ENCODE measurements around the gene MRPS6. TPM values are rescaled to one million over a fixed set of nuclear protein-coding genes. Genes with fewer than 3 reads are reported as not detected.

The MRPS6 gene
- total RNA-seq, 4 donors from 2014 or later = 23.9 to 65.8 (median 31.6) TPM

DNA sequence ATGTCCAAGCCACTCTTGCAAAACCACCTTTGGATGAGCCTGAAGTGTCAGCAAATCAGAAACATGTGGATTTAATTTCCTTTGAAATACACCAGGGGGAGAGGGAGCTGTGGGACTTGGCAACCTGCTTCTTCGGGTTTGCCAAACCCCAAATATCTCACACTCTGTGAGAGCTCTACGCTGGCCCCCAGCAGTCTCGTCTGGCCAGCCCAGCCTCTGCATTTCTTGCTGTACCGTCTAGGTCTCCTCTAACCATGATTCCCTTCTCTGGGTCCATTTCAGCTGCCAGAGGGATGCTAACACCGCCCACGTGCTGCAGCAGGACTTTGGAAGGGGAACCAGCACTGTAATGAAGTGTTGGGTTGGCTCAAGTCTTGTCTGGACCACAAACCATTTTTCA, 114.6 kb downstream of the MRPS6 start:
- WGBS, 2 donors = 41 to 67% methylated on average over 6 of the region's 6 CpGs
- intact Hi-C loops (cut with DNase I; ENCODE audit: low total_unique reads) = no loop called here
- DNase-seq (ENCODE audit: low spot score in 2 of 2) = peak in 1 of 2 donors; percentile 50
- no peak for TF ChIP-seq POLR2A (IDR thresholded peaks at IDR 0.05)
- TF ChIP-seq, protein P1, sequence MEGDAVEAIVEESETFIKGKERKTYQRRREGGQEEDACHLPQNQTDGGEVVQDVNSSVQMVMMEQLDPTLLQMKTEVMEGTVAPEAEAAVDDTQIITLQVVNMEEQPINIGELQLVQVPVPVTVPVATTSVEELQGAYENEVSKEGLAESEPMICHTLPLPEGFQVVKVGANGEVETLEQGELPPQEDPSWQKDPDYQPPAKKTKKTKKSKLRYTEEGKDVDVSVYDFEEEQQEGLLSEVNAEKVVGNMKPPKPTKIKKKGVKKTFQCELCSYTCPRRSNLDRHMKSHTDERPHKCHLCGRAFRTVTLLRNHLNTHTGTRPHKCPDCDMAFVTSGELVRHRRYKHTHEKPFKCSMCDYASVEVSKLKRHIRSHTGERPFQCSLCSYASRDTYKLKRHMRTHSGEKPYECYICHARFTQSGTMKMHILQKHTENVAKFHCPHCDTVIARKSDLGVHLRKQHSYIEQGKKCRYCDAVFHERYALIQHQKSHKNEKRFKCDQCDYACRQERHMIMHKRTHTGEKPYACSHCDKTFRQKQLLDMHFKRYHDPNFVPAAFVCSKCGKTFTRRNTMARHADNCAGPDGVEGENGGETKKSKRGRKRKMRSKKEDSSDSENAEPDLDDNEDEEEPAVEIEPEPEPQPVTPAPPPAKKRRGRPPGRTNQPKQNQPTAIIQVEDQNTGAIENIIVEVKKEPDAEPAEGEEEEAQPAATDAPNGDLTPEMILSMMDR (IDR thresholded peaks at IDR 0.05) = no peak
- no peak overlapping the region for H3K4me3 ChIP-seq (ENCODE audit: low read depth, poor library complexity, severe bottlenecking)

DNA sequence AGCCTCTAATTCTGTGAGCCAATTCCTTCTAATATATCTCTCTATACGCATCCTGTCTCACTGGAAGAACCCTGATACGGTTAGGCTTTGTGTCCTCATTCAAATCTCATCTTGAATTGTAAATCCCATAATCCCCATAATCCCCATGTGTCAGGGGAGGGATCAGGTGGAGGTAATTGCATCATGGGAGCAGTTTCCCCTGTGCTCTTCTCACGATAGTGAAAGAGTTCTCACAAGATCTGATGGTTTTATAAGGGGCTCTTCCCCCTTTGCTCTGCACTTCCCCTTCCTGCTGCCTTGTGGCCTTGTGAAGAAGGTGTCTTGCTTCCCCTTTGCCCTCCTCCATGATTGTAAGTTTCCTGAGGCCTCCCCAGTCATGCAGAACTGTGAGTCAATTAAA, 116.1 kb downstream of the MRPS6 start:
- 72 to 96% methylated on average over 3 of the region's 3 CpGs for WGBS, 2 donors
- intact Hi-C loops (cut with DNase I; ENCODE audit: low total_unique reads) = no loop called here
- DNase-seq (ENCODE audit: low spot score in 2 of 2) = peak in 1 of 2 donors; percentile 8
- TF ChIP-seq, protein P1 (IDR thresholded peaks at IDR 0.05) = no peak
- TF ChIP-seq POLR2A (IDR thresholded peaks at IDR 0.05) = no peak
- H3K4me3 ChIP-seq (ENCODE audit: low read depth, poor library complexity, severe bottlenecking) = no peak overlapping the region

DNA sequence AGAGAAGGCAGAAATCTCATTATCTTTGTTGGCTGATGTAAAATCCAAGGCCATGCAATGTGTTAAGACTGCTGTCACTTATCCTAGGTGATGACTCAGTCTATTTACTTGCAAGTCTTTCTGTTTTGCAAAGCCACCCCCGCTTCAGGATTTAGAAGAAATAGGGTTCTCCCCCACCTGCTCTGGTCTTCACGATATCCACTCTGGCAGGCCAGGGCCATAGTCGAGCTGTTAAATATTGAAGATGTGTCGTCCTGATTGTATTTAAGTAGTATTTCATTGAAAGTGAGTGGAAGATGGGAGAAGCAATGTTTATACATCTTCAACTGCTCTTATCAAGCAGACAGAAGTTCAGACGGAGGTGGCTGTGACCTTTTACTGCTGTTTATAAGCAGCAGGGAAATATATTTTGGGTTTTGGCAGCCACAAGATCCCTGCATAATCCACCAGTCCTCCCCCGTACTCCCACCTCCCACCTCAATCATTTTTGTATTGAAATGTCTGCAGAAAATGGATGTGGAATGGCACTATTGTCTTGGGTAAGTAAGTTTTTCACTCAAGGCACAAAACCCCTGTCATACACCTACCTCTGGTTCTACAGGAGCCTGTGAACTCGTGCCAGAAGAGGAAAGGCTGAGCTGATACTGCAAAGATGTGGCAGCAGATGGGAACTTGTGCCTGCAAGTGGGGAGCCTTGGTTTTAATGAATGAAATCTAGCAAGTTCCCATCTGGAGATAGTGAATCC, 117.4 kb downstream of the MRPS6 start:
- H3K4me3 ChIP-seq (ENCODE audit: low read depth, poor library complexity, severe bottlenecking) = no peak overlapping the region
- DNase-seq (ENCODE audit: low spot score in 2 of 2) = peak in 1 of 2 donors; percentile 71
- 79 to 88% methylated on average over 7 of the region's 7 CpGs for WGBS, 2 donors
- TF ChIP-seq, protein P1 (IDR thresholded peaks at IDR 0.05) = no peak
- TF ChIP-seq POLR2A (IDR thresholded peaks at IDR 0.05) = no peak
- intact Hi-C loops (cut with DNase I; ENCODE audit: low total_unique reads) = no loop called here

DNA sequence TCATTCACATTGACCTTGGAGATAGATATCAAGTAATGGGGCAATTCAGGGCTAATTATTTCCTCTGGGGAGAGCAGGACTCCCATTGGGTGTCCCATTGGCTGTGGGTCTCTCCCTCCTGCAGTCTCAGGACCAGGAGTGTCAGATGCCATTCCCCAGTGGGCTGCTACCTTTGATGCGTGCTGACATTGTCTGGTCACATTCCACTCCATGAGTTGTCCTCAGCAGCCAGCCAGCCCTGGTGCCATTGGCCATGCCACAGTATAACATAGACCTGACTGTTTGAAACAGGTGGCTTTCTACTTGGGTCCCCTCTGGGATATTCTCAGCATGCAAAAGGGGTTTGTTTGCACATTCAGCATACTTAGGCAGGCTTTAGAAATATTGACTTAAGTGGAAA, 118.5 kb downstream of the MRPS6 start:
- DNase-seq (ENCODE audit: low spot score in 2 of 2) = peak in 1 of 2 donors; percentile 42
- intact Hi-C loops (cut with DNase I; ENCODE audit: low total_unique reads) = no loop called here
- TF ChIP-seq POLR2A (IDR thresholded peaks at IDR 0.05) = no peak
- TF ChIP-seq, protein P1 (IDR thresholded peaks at IDR 0.05) = no peak
- no peak overlapping the region for H3K4me3 ChIP-seq (ENCODE audit: low read depth, poor library complexity, severe bottlenecking)
- 93 to 100% methylated on average over 1 of the region's 1 CpG for WGBS, 2 donors

Other genes with a start within 250 kb of the MRPS6 start
- 100 to 1,000 TPM; 115 to 162 (median 139) TPM for gene ATP5PO, start 157.8 kb upstream of the MRPS6 start, total RNA-seq
- gene SLC5A3, start within 50 bp of the MRPS6 start, total RNA-seq = 10 to 100 TPM; 12.8 to 33.3 (median 28.6) TPM